WTC11 (cell line): ENCODE measurements around the gene NPAS3. TPM values are rescaled to one million over a fixed set of nuclear protein-coding genes. Genes with fewer than 3 reads are reported as not detected.

Source experiments
- ATAC-seq: fragments of 200-7000 bp; cut with Tn5 transposase; 2 replicates; pipeline ENCODE4 v1.10.0; 2021; ENCODE audit warnings: mild to moderate bottlenecking, moderate library complexity
- CTCF ChIA-PET: fragments of 300-600 bp; sonication (Branson Sonifier 250); formaldehyde crosslinking; loops from one replicate; lab custom pipeline; 2021; ENCODE audit warnings: antibody characterized with exemption; lab: Charles Lee
- POLR2A ChIA-PET: fragments of 350-600 bp; sonication (Branson Sonifier 250); formaldehyde crosslinking; loops from one replicate; lab custom pipeline; 2021; ENCODE audit warnings: antibody characterized with exemption; lab: Charles Lee
- DNase-seq: peaks from one replicate; pipeline ENCODE4 v3.0.0; 2021; ENCODE audit warnings: low spot score
- H3K27ac Mint-ChIP-seq: 2 replicates; pipeline ENCODE4 v1.8.0; 2021; ENCODE audit warnings: mixed read lengths
- H3K27me3 Mint-ChIP-seq: 2 replicates; pipeline ENCODE4 v1.8.0; 2021; ENCODE audit warnings: low read depth, mild to moderate bottlenecking, moderate library complexity, mixed read lengths
- H3K36me3 Mint-ChIP-seq: 2 replicates; pipeline ENCODE4 v1.8.0; 2021; ENCODE audit warnings: mixed read lengths
- H3K4me1 Mint-ChIP-seq: 2 replicates; pipeline ENCODE4 v1.8.0; 2022; ENCODE audit warnings: mixed read lengths
- H3K4me3 Mint-ChIP-seq: 2 replicates; pipeline ENCODE4 v1.8.0; 2021; ENCODE audit warnings: mild to moderate bottlenecking, moderate library complexity, mixed read lengths
- H3K9me3 Mint-ChIP-seq: 2 replicates; pipeline ENCODE4 v1.8.0; 2021; ENCODE audit warnings: mixed read lengths
- ATF2 ChIP-seq: sonication (generic); formaldehyde crosslinking; IDR thresholded peaks from 2 replicates; pipeline ENCODE4 v1.8.1; 2022; ENCODE audit warnings: low read depth, missing genetic modification reagents, borderline replicate concordance
- CBFB ChIP-seq: sonication (generic); formaldehyde crosslinking; IDR thresholded peaks from 2 replicates; pipeline ENCODE4 v1.8.1; 2022; ENCODE audit warnings: mild to moderate bottlenecking, low read depth, missing genetic modification reagents
- E2F4 ChIP-seq: sonication (generic); formaldehyde crosslinking; IDR thresholded peaks from 2 replicates; pipeline ENCODE4 v1.8.1; 2022; ENCODE audit warnings: low read depth, mild to moderate bottlenecking, moderate library complexity, missing genetic modification reagents, borderline replicate concordance
- EMX1 ChIP-seq: fragments of 250-450 bp; sonication (Bioruptor Pico); IDR thresholded peaks from 2 replicates; pipeline ENCODE4 v1.8.0; 2021; ENCODE audit warnings: mild to moderate bottlenecking
- HMGA2 ChIP-seq: fragments of 250-450 bp; sonication (Bioruptor Pico); IDR thresholded peaks from 2 replicates; pipeline ENCODE4 v1.4.0; 2021; ENCODE audit warnings: mild to moderate bottlenecking, moderate library complexity
- IRF2 ChIP-seq: sonication (generic); formaldehyde crosslinking; IDR thresholded peaks from 2 replicates; pipeline ENCODE4 v1.8.0; 2022; ENCODE audit warnings: low read depth, missing genetic modification reagents, borderline replicate concordance
- MAX ChIP-seq: sonication (generic); formaldehyde crosslinking; IDR thresholded peaks from 2 replicates; pipeline ENCODE4 v1.8.0; 2022; ENCODE audit warnings: mild to moderate bottlenecking, missing genetic modification reagents
- MXD4 ChIP-seq: fragments of 250-450 bp; sonication (Bioruptor Pico); IDR thresholded peaks from 2 replicates; pipeline ENCODE4 v1.8.0; 2021; ENCODE audit warnings: mild to moderate bottlenecking, moderate library complexity, borderline replicate concordance
- RELA ChIP-seq: sonication (generic); formaldehyde crosslinking; IDR thresholded peaks from 2 replicates; pipeline ENCODE4 v1.8.1; 2022; ENCODE audit warnings: missing genetic modification reagents, mild to moderate bottlenecking, borderline replicate concordance
- SP1 ChIP-seq: sonication (generic); formaldehyde crosslinking; conservative IDR thresholded peaks from 2 replicates; pipeline ENCODE4 v1.8.1; 2022; ENCODE audit warnings: missing genetic modification reagents
- TCF7 ChIP-seq: sonication (generic); formaldehyde crosslinking; IDR thresholded peaks from 2 replicates; pipeline ENCODE4 v1.8.0; 2022; ENCODE audit warnings: mild to moderate bottlenecking, low read depth, missing genetic modification reagents, moderate library complexity
- ZNF317 ChIP-seq: sonication (generic); formaldehyde crosslinking; IDR thresholded peaks from 2 replicates; pipeline ENCODE4 v1.8.1; 2023; ENCODE audit warnings: low read depth, mild to moderate bottlenecking, moderate library complexity, missing genetic modification reagents, borderline replicate concordance
- ZNF416 ChIP-seq: fragments of 250-450 bp; sonication (Bioruptor Pico); IDR thresholded peaks from 2 replicates; pipeline ENCODE4 v1.9.0; 2021; ENCODE audit warnings: mild to moderate bottlenecking, inconsistent platforms
- ZNF532 ChIP-seq: fragments of 250-450 bp; sonication (Bioruptor Pico); IDR thresholded peaks from 2 replicates; pipeline ENCODE4 v1.9.0; 2021; ENCODE audit warnings: mild to moderate bottlenecking, borderline replicate concordance
- ZNF671 ChIP-seq: fragments of 250-450 bp; sonication (Bioruptor Pico); IDR thresholded peaks from 2 replicates; pipeline ENCODE4 v1.8.0; 2021; ENCODE audit warnings: mild to moderate bottlenecking
- total RNA-seq: library from RNA; stranded (reverse); gene quantifications from 3 replicates; pipeline ENCODE4 v1.2.3, GENCODE V29; 2021
- TF ChIP-seq, protein P1 (sequence below): sonication (generic); formaldehyde crosslinking; IDR thresholded peaks from 2 replicates; pipeline ENCODE4 v1.8.1; 2023; ENCODE audit warnings: mild to moderate bottlenecking, missing genetic modification reagents, moderate library complexity
- TF ChIP-seq, protein P2 (sequence below): sonication (generic); formaldehyde crosslinking; IDR thresholded peaks from 2 replicates; pipeline ENCODE4 v1.8.0; 2023; ENCODE audit warnings: mild to moderate bottlenecking, missing genetic modification reagents

Gene NPAS3
- total RNA-seq, 1 experiment from 2014 or later, result 3.2 TPM

DNA sequence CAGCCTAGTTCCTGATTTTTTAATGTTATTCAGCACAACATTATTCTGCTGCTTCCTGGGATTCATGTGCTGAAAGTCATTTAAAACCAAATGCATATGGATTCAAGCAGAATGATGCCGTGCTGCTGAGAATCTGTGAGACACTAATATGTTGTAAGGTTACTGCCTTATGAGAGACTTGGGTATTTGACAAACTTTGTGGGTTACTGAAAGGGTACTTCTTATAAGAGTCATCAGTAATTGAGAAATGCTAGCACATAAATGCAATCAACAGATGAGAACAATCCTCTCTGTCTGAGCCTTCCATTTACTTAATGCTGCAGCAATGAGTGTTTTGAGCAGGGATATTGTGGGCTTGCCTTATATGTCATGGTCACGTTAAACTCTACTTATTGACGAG lies 175.7 kb downstream of the NPAS3 start (continued):
- no peak for TF ChIP-seq SP1
- TF ChIP-seq MXD4 (CRISPR knock-in tag), result no peak
- TF ChIP-seq, all 79 proteins: peak for 0

DNA sequence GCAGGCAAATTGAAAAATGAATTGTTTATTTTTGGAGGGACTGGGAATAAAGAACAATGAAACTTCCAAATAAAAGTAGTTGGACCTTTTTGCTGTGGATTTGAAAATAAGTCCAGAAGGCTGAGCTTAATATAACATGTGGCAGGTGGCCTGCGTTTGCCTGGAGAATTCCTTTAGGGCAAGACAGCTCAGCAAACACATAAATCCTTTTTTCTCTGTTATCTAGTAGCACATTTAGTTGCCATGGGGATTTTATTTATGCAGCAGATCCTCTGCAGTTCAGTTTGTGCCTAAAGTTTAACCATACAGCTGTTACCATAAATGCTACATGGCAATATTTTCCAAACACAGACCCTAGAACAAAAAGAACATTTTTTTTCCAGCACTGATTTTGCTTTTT lies 180.0 kb downstream of the NPAS3 start:
- no peak for ATAC-seq

DNA sequence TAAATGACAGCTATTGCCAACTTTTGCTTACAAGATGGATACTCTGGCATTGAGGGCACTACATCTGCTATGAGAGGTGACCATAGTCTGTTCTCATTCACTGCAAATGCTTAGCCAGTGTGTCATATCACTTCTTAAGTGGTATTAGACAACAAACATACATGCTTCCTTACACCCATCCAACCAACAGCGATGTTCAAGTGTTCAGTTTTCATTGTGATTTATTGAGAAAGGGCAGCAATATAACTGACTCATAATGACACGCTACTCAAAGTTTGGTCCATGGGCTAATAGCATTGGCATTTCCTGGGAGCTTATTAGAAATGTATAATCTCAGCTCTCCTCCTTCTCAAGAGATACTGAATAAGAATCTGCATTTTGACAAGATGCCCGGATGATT lies 181.7 kb downstream of the NPAS3 start:
- Mint-ChIP-seq H3K4me1 (peaks cover 11% of the 10 kb centered on the region; the same call in 1 of the 2 replicates), H3K27ac (no peak overlapping the region), H3K9me3 (no peaks in the 10 kb centered on the region), H3K27me3 (no peaks in the 10 kb centered on the region), H3K4me3 (no peak overlapping the region), H3K36me3 (no peaks in the 10 kb centered on the region)
- CTCF ChIA-PET, result no interaction called here
- TF ChIP-seq ATF2 (no peak), RELA (no peak), TCF7 (CRISPR knock-in tag) (no peak), IRF2 (CRISPR knock-in tag) (no peak), ZNF317 (CRISPR knock-in tag) (no peak), HMGA2 (CRISPR knock-in tag) (no peak), CBFB (CRISPR knock-in tag) (no peak), ZNF416 (CRISPR knock-in tag) (no peak)
- TF ChIP-seq, protein P1, sequence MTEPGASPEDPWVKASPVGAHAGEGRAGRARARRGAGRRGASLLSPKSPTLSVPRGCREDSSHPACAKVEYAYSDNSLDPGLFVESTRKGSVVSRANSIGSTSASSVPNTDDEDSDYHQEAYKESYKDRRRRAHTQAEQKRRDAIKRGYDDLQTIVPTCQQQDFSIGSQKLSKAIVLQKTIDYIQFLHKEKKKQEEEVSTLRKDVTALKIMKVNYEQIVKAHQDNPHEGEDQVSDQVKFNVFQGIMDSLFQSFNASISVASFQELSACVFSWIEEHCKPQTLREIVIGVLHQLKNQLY (CRISPR knock-in tag), result no peak
- TF ChIP-seq, protein P2, sequence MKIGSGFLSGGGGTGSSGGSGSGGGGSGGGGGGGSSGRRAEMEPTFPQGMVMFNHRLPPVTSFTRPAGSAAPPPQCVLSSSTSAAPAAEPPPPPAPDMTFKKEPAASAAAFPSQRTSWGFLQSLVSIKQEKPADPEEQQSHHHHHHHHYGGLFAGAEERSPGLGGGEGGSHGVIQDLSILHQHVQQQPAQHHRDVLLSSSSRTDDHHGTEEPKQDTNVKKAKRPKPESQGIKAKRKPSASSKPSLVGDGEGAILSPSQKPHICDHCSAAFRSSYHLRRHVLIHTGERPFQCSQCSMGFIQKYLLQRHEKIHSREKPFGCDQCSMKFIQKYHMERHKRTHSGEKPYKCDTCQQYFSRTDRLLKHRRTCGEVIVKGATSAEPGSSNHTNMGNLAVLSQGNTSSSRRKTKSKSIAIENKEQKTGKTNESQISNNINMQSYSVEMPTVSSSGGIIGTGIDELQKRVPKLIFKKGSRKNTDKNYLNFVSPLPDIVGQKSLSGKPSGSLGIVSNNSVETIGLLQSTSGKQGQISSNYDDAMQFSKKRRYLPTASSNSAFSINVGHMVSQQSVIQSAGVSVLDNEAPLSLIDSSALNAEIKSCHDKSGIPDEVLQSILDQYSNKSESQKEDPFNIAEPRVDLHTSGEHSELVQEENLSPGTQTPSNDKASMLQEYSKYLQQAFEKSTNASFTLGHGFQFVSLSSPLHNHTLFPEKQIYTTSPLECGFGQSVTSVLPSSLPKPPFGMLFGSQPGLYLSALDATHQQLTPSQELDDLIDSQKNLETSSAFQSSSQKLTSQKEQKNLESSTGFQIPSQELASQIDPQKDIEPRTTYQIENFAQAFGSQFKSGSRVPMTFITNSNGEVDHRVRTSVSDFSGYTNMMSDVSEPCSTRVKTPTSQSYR, result no peak
- POLR2A ChIA-PET, result no interaction called here
- DNase-seq (no peak), ATAC-seq (no peak)

More for the DNA sequence above, 180.0 kb downstream of the NPAS3 start:
- Mint-ChIP-seq H3K4me3 (no peak overlapping the region), H3K4me1 (peaks cover 11% of the 10 kb centered on the region), H3K36me3 (no peaks in the 10 kb centered on the region), H3K9me3 (no peaks in the 10 kb centered on the region), H3K27ac (no peak overlapping the region), H3K27me3 (no peaks in the 10 kb centered on the region)
- ChIA-PET POLR2A (no interaction called here), CTCF (no interaction called here)
- DNase-seq, result no peak
- no peak for TF ChIP-seq E2F4 (CRISPR knock-in tag)
- no peak for TF ChIP-seq MAX

DNA sequence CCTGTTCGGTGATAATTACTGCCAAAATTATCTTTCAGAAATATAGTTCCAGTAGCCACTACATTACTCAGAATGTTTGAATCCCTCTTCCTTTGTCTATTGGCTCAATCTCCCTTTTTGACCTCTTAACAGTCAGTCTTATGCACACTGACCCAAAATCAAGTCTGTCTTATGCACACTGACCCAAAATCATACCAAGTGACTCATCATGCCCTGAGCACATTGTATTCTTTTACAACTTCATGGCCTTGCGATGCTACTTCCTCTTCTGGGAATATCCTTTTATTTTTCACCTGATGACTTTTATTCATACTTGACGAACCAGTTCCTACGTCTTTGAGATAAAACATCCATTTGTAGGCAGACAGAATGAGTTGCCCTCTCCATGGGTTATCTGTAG lies 182.3 kb downstream of the NPAS3 start:
- no peak overlapping the region for H3K27ac Mint-ChIP-seq
- H3K4me1 Mint-ChIP-seq, result peaks cover 8% of the 10 kb centered on the region; the same call in 1 of the 2 replicates
- DNase-seq (no peak), ATAC-seq (no peak)
- H3K27me3 Mint-ChIP-seq, result no peaks in the 10 kb centered on the region
- H3K9me3 Mint-ChIP-seq, result no peaks in the 10 kb centered on the region
- no peak overlapping the region for H3K4me3 Mint-ChIP-seq
- H3K36me3 Mint-ChIP-seq, result no peaks in the 10 kb centered on the region
- CTCF ChIA-PET, result no interaction called here
- POLR2A ChIA-PET, result no interaction called here
- TF ChIP-seq EMX1 (CRISPR knock-in tag) (no peak), ZNF671 (CRISPR knock-in tag) (no peak), ZNF532 (no peak)
